Stimulated activated CD4-positive, alpha-beta T cell treated with anti-CD3 and anti-CD28 coated beads, Interleukin-15, amount 100 ng/mL, for 1 hour (primary cell): Measurements from ENCODE around the gene CCDC141.

Experiments used
- DNase-seq, 2 donors: peaks; one replicate each; pipeline ENCODE4 v3.0.0-alpha.2; 2020; ENCODE audit warnings: low read depth in 1 of 2, low spot score in 1 of 2

The CCDC141 gene

GRCh38 chr2:178787934-178788333 lies 262.0 kb downstream of the CCDC141 start:
- DNase-seq, result no peak

- no peak for DNase-seq
These were observed 262.8 kb downstream of the CCDC141 start for GRCh38 chr2:178787155-178787554.

GRCh38 chr2:178783889-178784288 lies 266.0 kb downstream of the CCDC141 start:
- DNase-seq, result no peak

- DNase-seq, result no peak
These were observed 267.7 kb downstream of the CCDC141 start for GRCh38 chr2:178782236-178782635.
